Common myeloid progenitor, CD34-positive (primary cell): Measurements from ENCODE around the gene PLCL1.

Experiments
- CTCF ChIA-PET: fragments of 350-600 bp; sonication (Branson Sonifier 250); formaldehyde crosslinking; loops from one replicate; lab custom pipeline; 2021; ENCODE audit warnings: antibody characterized with exemption; lab: Charles Lee
- POLR2A ChIA-PET: fragments of 350-600 bp; sonication (Branson Sonifier 250); formaldehyde crosslinking; loops from one replicate; lab custom pipeline; 2021; ENCODE audit warnings: antibody characterized with exemption; lab: Charles Lee
- DNase-seq, 3 donors: peaks; one replicate each; pipeline versions ENCODE4 v3.0.0 to v3.0.0-alpha.2; 2013
- H3K27ac ChIP-seq, 2 experiments: 1 replicate in 1 of 2; 2 replicates in 1 of 2; pipeline ENCODE4 v1.7.0; 2013; ENCODE audit warnings: inconsistent platforms in 2 of 2, low read length in 2 of 2, mild to moderate bottlenecking in 2 of 2, low read depth in 1 of 2, moderate library complexity in 1 of 2; ENCODE audit not compliant: severe bottlenecking in 2 of 2, insufficient read depth in 1 of 2, poor library complexity in 1 of 2
- H3K27me3 ChIP-seq, 5 experiments: replicated peaks in 2 of 5; 1 replicate in 3 of 5; 2 replicates in 2 of 5; pipeline versions ENCODE4 v1.6.1 to v1.7.0; 2013; ENCODE audit warnings: low read length in 4 of 5, mild to moderate bottlenecking in 2 of 5, moderate library complexity in 2 of 5, inconsistent platforms in 1 of 5; ENCODE audit not compliant: insufficient read depth in 5 of 5, control insufficient read depth in 4 of 5
- H3K36me3 ChIP-seq, 4 experiments: 1 replicate in 2 of 4; 2 replicates in 2 of 4; pipeline versions ENCODE4 v1.6.1 to v1.7.0; 2013; ENCODE audit warnings: low read length in 3 of 4, control low read depth in 1 of 4, mild to moderate bottlenecking in 1 of 4; ENCODE audit not compliant: control insufficient read depth in 4 of 4, insufficient read depth in 4 of 4
- H3K4me1 ChIP-seq, 4 experiments: 1 replicate in 3 of 4; 2 replicates in 1 of 4; pipeline versions ENCODE4 v1.6.1 to v1.7.1; 2013; ENCODE audit warnings: low read length in 3 of 4, mild to moderate bottlenecking in 3 of 4, control low read depth in 1 of 4, inconsistent platforms in 1 of 4, moderate library complexity in 1 of 4; ENCODE audit not compliant: control insufficient read depth in 4 of 4, insufficient read depth in 4 of 4; ENCODE audit errors: control extremely low read depth in 1 of 4
- H3K4me3 ChIP-seq, 7 experiments: 1 replicate in 4 of 7; 2 replicates in 3 of 7; pipeline versions ENCODE4 v1.5.1 to v1.7.0; 2013; ENCODE audit warnings: mild to moderate bottlenecking in 7 of 7, low read length in 6 of 7, moderate library complexity in 6 of 7, inconsistent platforms in 2 of 7, low read depth in 2 of 7, control low read depth in 1 of 7; ENCODE audit not compliant: insufficient read depth in 4 of 7, control insufficient read depth in 1 of 7; ENCODE audit errors: extremely low read depth in 1 of 7
- H3K9me3 ChIP-seq, 5 experiments: 1 replicate in 4 of 5; 2 replicates in 1 of 5; pipeline versions ENCODE4 v1.6.1 to v1.7.1; 2013; ENCODE audit warnings: low read length in 4 of 5, mild to moderate bottlenecking in 2 of 5, inconsistent platforms in 1 of 5, low read depth in 1 of 5, moderate library complexity in 1 of 5; ENCODE audit not compliant: control insufficient read depth in 4 of 5, insufficient read depth in 2 of 5; ENCODE audit errors: control extremely low read depth in 1 of 5
- WGBS: methylation state at CpG from one replicate; pipeline ENCODE4 v1.1.5; 2013; ENCODE audit not compliant: insufficient coverage; 5-methylcytosine and 5-hydroxymethylcytosine counted together

PLCL1 gene

GRCh38 chr2:198097630-198098029 lies 293.2 kb downstream of the PLCL1 start:
- H3K36me3 ChIP-seq: no peaks in the 10 kb centered on the region
- no peak overlapping the region for H3K4me3 ChIP-seq
- no peaks in the 10 kb centered on the region for H3K4me1 ChIP-seq
- 100% methylated on average over 2 of the region's 3 CpGs for WGBS
- CTCF ChIA-PET: interaction anchor here (1.4 kb wide), 1 partner anchor 199 kb away, joined by 3 read pairs; no protein-coding TSS in a partner anchor
- DNase-seq: no peak
- H3K27ac ChIP-seq: no peak overlapping the region
- no peaks in the 10 kb centered on the region for H3K9me3 ChIP-seq
- POLR2A ChIA-PET: no interaction called here
- no peaks in the 10 kb centered on the region for H3K27me3 ChIP-seq

- CTCF ChIA-PET: interaction anchor here (1.1 kb wide), 1 partner anchor 23 kb away, joined by 3 read pairs; no protein-coding TSS in a partner anchor
- H3K4me1 ChIP-seq: no peaks in the 10 kb centered on the region
- H3K4me3 ChIP-seq: no peak overlapping the region
- no peak for DNase-seq
- POLR2A ChIA-PET: no interaction called here
- no CpG with 5 or more reads among the region's 1 CpG for WGBS
- no peaks in the 10 kb centered on the region for H3K36me3 ChIP-seq
- H3K27ac ChIP-seq: no peak overlapping the region
- no peaks in the 10 kb centered on the region for H3K27me3 ChIP-seq
- H3K9me3 ChIP-seq: no peaks in the 10 kb centered on the region
Observed at GRCh38 chr2:198098386-198098785, 294.0 kb downstream of the PLCL1 start.

- WGBS: 86% methylated on average over 2 of the region's 6 CpGs
- DNase-seq: no peak
Observed at GRCh38 chr2:198098918-198099317, 294.5 kb downstream of the PLCL1 start.

GRCh38 chr2:198100346-198100745 lies 296.0 kb downstream of the PLCL1 start:
- H3K27ac ChIP-seq: no peak overlapping the region
- no peaks in the 10 kb centered on the region for H3K9me3 ChIP-seq
- no peaks in the 10 kb centered on the region for H3K36me3 ChIP-seq
- no peaks in the 10 kb centered on the region for H3K4me1 ChIP-seq
- WGBS: 100% methylated on average over 1 of the region's 1 CpG
- no peak overlapping the region for H3K4me3 ChIP-seq
- H3K27me3 ChIP-seq: no peaks in the 10 kb centered on the region
- POLR2A ChIA-PET: interaction anchor here (0.8 kb wide), 1 partner anchor 672 kb away, joined by 3 read pairs; no protein-coding TSS in a partner anchor
- DNase-seq: no peak
- CTCF ChIA-PET: no interaction called here

More at GRCh38 chr2:198098918-198099317, 294.5 kb downstream of the PLCL1 start:
- H3K36me3 ChIP-seq: no peaks in the 10 kb centered on the region
- no peaks in the 10 kb centered on the region for H3K4me1 ChIP-seq
- H3K27ac ChIP-seq: no peak overlapping the region
- ChIA-PET CTCF (interaction anchor here (1.1 kb wide), 1 partner anchor 23 kb away, joined by 3 read pairs; no protein-coding TSS in a partner anchor), POLR2A (no interaction called here)
- H3K27me3 ChIP-seq: no peaks in the 10 kb centered on the region
- H3K9me3 ChIP-seq: no peaks in the 10 kb centered on the region
- H3K4me3 ChIP-seq: no peak overlapping the region

- H3K36me3 ChIP-seq: no peaks in the 10 kb centered on the region
- POLR2A ChIA-PET: no interaction called here
- CTCF ChIA-PET: no interaction called here
- H3K27ac ChIP-seq: no peak overlapping the region
- 100% methylated on average over 3 of the region's 3 CpGs for WGBS
- no peak for DNase-seq
- H3K4me3 ChIP-seq: no peak overlapping the region
- peaks cover 0 to 5% (median 0%) of the 10 kb centered on the region in 4 experiments for H3K4me1 ChIP-seq
- H3K27me3 ChIP-seq: no peaks in the 10 kb centered on the region
- H3K9me3 ChIP-seq: no peaks in the 10 kb centered on the region
Observed at GRCh38 chr2:198101688-198102087, 297.3 kb downstream of the PLCL1 start.

GRCh38 chr2:198102120-198102519 lies 297.7 kb downstream of the PLCL1 start:
- H3K9me3 ChIP-seq: no peaks in the 10 kb centered on the region
- no peak overlapping the region for H3K27ac ChIP-seq
- no peak overlapping the region for H3K4me3 ChIP-seq
- no peak for DNase-seq
- ChIA-PET CTCF (no interaction called here), POLR2A (no interaction called here)
- H3K27me3 ChIP-seq: no peaks in the 10 kb centered on the region
- H3K4me1 ChIP-seq: peaks cover 0 to 7% (median 0%) of the 10 kb centered on the region in 4 experiments
- WGBS: 100% methylated on average over 1 of the region's 3 CpGs
- no peaks in the 10 kb centered on the region for H3K36me3 ChIP-seq

GRCh38 chr2:198102856-198103255 lies 298.5 kb downstream of the PLCL1 start:
- H3K27me3 ChIP-seq: no peaks in the 10 kb centered on the region
- H3K36me3 ChIP-seq: no peaks in the 10 kb centered on the region
- DNase-seq: no peak
- no peak overlapping the region for H3K4me3 ChIP-seq
- H3K4me1 ChIP-seq: peaks cover 0 to 11% (median 0%) of the 10 kb centered on the region in 4 experiments
- H3K9me3 ChIP-seq: no peaks in the 10 kb centered on the region
- ChIA-PET POLR2A (no interaction called here), CTCF (interaction anchor here (0.6 kb wide), 1 partner anchor 40 kb away, joined by 3 read pairs; no protein-coding TSS in a partner anchor)
- no peak overlapping the region for H3K27ac ChIP-seq
- 80% methylated on average over 1 of the region's 2 CpGs for WGBS
